HCT116 (cell line): ENCODE measurements around the gene ORM1.

ENCODE experiments used
- CBX3 ChIP-seq: IDR thresholded peaks from 2 replicates; pipeline ENCODE4 v1.6.1; 2012; ENCODE audit warnings: low read depth
- EGR1 ChIP-seq: IDR thresholded peaks from 2 replicates; pipeline ENCODE4 v1.6.1; 2012; ENCODE audit warnings: low read depth
- EZH2 ChIP-seq: fragments of 200-600 bp; sonication (generic); IDR thresholded peaks from 2 replicates; pipeline ENCODE4 v1.6.1; 2017; ENCODE audit warnings: antibody characterized with exemption, mixed run types
- EZH2phosphoT487 ChIP-seq: fragments of 200-600 bp; IDR thresholded peaks from 2 replicates; pipeline ENCODE4 v1.6.1; 2018; ENCODE audit warnings: antibody characterized with exemption, borderline replicate concordance
- JUND ChIP-seq: IDR thresholded peaks from 2 replicates; pipeline ENCODE4 v1.6.1; 2012
- POLR2A ChIP-seq: IDR thresholded peaks from 2 replicates; pipeline ENCODE4 v1.7.0; 2011; ENCODE audit warnings: borderline replicate concordance; ENCODE audit not compliant: insufficient read depth, insufficient read length; ENCODE audit errors: extremely low read depth
- SIN3A ChIP-seq: IDR thresholded peaks from 2 replicates; pipeline ENCODE4 v1.6.1; 2012; ENCODE audit warnings: low read depth
- SP1 ChIP-seq: IDR thresholded peaks from 2 replicates; pipeline ENCODE4 v1.6.1; 2012; ENCODE audit warnings: low read depth
- SRF ChIP-seq: IDR thresholded peaks from 2 replicates; pipeline ENCODE4 v1.6.1; 2012; ENCODE audit warnings: low read depth
- TF ChIP-seq, protein P1 (sequence below), 3 experiments: fragments of 200-600 bp in 1 of 3; sonication (generic) in 1 of 3; IDR thresholded peaks in 2 of 3; conservative IDR thresholded peaks in 1 of 3; 2 replicates each; pipeline ENCODE4 v1.5.1; 2012 to 2017; ENCODE audit warnings: low read depth in 2 of 3, low read length in 2 of 3, antibody characterized with exemption in 1 of 3, borderline replicate concordance in 1 of 3, control low read depth in 1 of 3, mild to moderate bottlenecking in 1 of 3, mixed read lengths in 1 of 3, mixed run types in 1 of 3, moderate library complexity in 1 of 3; ENCODE audit not compliant: insufficient read depth in 1 of 3
- TF ChIP-seq, protein P2 (sequence below): IDR thresholded peaks from 2 replicates; pipeline ENCODE4 v1.6.1; 2012

DNA sequence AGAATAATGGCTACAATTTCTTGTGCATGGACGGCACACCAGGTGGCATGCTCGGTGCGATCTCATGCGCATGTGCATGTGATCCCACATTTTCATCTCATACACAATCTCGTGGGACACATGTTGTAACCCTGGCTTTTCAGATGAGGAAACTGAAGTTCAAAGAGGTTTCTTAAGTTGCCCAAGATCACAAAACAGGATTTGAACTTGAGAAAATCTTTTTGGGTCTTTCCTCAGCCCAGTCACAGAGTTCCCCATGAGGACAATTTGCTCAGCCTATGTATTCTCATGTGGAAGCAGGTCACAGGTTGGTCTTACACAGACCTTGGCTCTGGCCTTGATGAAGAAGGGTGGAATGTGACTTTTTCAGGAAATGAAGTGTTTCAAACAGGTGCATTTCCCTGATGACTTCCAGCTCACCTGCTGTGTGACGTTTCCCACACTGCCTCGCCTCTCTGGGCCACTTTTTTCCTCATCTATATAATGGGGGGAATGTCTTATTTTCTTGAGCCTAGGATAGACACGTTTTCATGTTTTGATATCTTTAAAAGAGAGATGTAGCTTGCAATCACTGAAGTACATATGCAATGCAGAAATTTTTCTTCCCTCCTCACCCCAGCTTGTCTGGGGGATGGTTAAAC is 7.1 kb upstream of the ORM1 start:
- TF ChIP-seq, protein P1, sequence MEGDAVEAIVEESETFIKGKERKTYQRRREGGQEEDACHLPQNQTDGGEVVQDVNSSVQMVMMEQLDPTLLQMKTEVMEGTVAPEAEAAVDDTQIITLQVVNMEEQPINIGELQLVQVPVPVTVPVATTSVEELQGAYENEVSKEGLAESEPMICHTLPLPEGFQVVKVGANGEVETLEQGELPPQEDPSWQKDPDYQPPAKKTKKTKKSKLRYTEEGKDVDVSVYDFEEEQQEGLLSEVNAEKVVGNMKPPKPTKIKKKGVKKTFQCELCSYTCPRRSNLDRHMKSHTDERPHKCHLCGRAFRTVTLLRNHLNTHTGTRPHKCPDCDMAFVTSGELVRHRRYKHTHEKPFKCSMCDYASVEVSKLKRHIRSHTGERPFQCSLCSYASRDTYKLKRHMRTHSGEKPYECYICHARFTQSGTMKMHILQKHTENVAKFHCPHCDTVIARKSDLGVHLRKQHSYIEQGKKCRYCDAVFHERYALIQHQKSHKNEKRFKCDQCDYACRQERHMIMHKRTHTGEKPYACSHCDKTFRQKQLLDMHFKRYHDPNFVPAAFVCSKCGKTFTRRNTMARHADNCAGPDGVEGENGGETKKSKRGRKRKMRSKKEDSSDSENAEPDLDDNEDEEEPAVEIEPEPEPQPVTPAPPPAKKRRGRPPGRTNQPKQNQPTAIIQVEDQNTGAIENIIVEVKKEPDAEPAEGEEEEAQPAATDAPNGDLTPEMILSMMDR (IDR thresholded peaks at IDR 0.05 in 2 of 3, conservative IDR thresholded peaks at IDR 0.05 in 1 of 3; ENCODE audit: borderline replicate concordance in 1 of 3, insufficient read depth in 1 of 3, low read depth in 2 of 3, low read length in 2 of 3), result no peak
- no peak for TF ChIP-seq SP1
- no peak for TF ChIP-seq POLR2A
- TF ChIP-seq, protein P2, sequence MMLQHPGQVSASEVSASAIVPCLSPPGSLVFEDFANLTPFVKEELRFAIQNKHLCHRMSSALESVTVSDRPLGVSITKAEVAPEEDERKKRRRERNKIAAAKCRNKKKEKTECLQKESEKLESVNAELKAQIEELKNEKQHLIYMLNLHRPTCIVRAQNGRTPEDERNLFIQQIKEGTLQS, result no peak
- TF ChIP-seq CBX3, result no peak
- TF ChIP-seq EGR1, result no peak
- TF ChIP-seq JUND, result no peak
- TF ChIP-seq EZH2, result no peak
- TF ChIP-seq SRF, result no peak
- no peak for TF ChIP-seq EZH2phosphoT487
- no peak for TF ChIP-seq SIN3A
